Islet precursor cell (in vitro differentiated cells): Measurements from ENCODE around the gene RBBP4.
"Not testable (repeated sequence)": the region's sequence is repeated elsewhere in the genome, so short reads cannot be mapped to it uniquely, and the experiment has no call there.

Source experiments
- DNase-seq: peaks from one replicate; pipeline ENCODE4 v3.0.0-alpha.2; 2018

RBBP4 gene

DNA sequence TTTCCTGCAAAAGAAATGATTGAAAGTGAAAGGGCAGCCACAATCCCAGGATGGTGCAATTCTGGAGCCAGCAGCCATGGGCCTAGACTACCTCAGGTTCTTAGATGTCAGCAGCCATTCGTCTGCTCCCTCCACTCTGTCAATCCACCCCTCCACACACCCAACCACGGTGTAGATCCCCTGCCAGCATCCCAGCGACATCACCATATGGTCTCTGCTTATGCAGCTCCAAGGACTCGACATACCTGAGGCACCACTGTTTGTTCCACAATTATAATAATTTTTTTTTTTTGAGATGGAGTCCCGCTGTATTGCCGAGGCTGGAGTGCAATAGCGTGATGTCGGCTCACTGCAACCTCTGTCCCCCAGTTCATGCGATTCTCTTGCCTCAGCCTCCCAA is 45.0 kb downstream of the RBBP4 start:
- DNase-seq: no peak

DNA sequence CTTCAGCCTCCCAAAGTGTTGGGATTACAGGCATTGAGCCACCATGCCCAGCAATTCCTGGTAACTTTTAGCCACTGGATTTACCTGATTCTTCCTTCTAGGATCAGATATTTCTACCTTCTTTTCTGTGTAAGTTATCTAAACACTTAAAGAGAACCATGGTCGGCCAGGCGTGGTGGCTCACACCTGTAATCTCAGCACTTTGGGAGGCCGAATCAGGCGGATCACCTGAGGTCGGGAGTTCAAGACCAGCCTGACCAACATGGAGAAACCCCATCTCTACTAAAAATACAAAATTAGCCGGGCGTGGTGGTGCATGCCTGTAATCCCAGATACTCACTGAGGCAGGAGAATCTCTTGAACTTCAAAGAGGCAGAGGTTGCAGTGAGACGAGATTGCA is 46.0 kb downstream of the RBBP4 start:
- not testable (repeated sequence) for DNase-seq

DNA sequence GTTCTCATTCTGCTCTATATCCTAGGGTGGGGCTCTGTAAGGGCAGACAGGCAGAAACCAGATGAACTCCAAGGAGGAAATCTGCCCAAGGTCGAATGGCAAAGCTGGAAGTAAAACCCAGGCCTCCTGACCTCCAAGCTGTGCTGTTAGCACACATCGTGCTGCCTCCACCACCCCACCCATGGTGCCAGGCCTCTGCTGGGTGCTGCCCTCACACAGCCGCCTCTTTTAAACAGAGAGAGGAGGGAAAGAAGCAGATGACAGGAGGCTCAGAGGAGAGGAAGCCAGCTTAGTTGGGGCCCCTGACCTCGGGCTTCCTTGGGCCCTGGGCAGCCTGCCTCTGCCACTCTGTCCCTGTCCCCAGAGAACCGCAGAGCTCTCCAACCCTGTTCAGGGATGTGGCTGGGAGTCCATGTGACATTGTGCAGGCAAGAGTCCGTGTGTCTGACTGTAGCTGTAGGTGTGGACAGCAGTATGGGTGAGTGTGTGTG is 50.5 kb downstream of the RBBP4 start:
- DNase-seq: no peak

DNA sequence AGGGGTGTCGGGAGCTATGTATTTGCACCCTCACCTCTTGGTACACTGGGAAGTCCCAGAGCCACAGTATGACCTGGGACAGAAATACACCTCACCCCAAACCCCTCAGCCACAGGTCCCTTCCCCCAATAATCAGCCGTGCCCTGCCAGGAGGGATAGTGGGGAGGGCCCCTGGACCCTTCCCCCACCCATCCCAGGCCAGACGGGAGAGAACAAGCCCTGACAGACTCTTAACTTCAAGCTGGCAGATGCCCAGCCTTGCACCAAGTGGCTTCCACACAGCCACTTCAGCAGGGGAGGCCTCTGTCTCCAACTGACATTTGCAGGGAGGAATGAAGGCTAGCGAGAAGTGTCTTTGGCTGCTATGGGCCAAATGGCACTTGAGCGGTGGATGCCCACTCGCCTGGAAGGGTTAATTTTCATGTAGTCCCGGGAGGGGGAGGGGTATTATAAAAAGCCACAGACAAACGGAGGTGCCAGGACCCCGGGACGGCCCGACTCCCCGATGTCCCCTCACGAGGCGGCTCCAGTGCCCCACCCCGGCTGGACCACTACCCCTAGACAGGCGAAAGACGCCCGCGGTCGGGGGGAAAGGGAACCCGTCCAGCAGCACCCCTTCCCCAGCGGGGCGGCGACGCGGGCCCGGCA is 51.1 kb downstream of the RBBP4 start:
- DNase-seq: no peak

DNA sequence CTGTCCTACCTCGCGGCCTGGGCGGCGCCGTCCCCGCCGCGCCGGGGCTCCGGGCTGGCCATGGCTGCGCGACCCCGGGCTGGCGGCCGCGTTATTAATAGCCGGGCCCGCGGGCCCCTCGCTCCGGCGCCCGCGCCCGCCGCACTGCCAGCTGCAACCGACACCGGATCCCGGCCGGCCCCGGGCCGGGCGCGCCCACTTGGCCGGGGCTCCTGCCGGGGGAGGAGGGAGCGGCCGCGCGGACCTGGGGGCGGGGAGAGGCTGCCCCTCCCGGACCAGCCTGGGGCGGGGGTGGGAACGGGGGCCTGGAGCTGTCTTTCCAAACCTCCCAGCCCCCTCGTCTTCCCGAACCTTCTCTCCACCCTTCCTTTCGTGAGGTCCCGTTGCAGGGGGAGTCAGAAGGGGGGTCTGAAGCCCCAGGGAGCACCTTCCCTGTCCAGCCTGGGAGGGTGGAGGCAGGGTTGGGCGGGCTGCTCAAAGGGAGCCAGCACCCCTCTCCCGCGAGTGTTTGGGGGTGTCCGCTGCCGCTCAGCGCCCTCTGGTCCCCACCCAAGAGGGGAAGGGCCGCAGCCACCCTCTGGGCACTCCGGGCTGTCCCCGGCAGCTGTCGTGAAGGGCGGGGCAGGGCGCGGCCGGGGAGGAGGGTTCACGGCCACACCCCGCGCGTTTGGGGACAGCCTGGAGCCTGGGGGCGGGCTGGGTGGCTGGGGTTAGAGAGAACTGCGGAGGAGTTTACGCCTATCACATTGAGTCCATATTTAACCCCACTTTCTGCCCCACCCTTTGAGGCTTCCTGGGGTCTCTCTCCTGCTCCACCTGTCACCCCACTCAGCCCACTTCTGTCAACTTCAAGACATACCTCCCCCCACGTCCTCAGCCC is 51.8 kb downstream of the RBBP4 start, which contains the start of gene SYNC:
Gene SYNC (minus strand): TSS at position 172 of the 880 bp plus-strand sequence. CDS start 110 bp downstream, at position 62.
- DNase-seq: peak; percentile 65

DNA sequence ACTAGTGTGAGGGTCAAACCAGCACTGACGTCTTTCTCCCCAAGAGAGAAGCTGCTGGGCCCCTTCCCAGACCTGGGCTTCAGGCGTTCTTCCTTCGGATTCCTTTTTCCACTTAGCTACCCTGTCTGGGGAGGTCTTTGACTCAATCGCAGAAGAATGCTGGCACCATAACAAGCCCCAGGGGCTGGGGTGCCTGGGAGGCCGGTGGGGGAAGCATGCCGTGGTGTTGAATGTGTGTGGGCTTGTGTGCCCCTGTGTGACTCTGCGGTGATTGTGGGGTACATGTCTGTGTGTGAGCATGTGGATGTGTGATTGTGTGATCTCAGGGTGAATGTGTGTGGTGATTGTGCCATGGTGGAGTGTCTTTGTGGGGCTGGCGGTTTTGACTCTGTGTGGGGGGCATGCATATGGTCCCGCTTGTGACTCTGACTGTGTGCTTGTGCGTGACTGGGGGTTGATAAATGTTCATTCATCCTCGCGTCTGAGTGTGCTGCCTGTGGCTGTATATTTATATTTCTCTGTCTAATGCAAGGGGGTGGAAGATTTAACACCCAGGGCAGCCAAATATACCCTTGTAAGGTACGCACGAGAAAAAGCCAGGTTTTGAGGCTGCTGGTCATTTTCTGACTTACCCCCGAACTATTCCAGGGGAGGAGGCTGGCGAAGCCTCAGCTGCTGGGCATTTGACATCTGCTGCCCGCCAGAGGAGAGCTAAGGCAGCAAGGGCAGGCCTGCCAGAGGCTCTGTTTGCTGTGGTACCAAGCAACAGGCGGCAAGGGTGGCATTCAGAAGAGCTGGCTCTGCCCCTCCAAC is 52.7 kb downstream of the RBBP4 start:
- peak; percentile 89 for DNase-seq

DNA sequence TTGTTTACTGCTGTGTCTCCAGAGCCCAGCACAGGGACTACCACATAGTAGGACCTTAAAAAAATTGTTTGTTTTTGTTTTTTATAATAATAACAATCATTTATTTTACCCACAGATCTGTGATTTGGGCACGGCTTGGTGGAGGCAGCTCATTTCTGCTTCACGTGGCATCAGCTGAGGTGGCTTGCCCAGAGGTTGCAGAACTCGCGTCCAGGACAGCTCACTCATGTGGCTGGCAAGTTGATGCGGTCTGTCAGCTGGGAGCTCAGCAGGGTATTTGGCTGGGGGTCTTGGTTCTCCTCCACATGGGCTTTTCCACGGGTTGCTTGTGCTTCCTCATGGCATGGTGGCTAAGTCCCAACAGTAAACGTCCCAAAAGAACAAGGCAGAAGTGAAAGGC is 54.5 kb downstream of the RBBP4 start:
- DNase-seq: no peak

DNA sequence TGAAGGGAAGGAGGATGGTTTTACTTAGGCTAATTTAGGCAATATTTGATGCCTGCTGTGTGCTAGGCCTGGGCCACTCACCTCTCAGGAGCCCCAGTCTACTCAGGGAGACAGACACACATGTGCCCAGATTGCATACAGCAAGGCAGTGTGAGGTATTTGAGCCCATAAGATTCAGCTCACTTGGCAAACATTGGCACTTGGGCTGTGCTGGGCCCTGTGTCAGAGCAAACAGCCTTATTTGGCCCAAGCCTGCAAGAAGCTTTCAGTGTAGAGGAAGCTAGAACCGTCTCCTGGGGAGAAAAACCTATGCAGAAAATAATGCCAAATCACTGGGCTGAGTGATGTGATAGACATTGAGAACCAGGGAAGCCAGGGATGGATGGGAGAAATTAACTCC is 55.5 kb downstream of the RBBP4 start:
- no peak for DNase-seq

DNA sequence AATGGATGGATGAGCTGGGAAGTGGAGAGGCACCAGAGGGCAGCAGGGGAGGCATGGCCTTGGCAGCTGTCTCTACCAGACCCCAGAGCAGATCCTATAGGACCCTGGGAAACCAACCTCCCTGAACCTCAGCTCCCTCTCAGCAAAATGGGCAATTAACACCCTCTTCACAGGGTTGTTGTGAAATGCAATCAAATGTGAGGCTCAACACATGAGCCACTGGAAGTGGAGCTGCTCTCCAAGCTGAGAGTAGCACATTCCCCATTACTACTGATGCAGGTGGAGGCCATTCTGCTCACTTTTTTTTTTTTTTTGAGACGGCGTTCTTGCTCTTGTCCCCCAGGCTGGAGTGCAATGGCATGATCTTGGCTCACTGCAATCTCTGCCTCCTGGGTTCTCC is 58.1 kb downstream of the RBBP4 start:
- DNase-seq: no peak

DNA sequence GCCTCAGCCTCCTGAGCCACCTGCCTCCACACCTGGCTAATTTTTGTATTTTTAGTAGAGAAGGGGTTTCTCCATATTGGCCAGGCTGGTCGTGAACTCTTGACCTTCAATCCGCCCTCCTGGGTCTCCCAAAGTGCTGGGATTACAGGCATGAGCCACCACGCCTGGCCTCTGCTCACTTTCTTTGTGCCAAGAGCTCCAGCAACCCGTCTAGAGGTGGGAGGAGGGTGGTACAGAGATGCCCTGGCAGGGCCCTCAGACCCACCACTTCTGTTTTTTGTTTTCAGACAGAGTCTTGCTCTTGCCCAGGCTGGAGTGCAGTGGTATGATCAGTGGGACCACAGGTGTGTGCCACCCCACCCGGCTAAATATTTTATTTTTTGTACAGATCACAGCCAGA is 58.5 kb downstream of the RBBP4 start:
- DNase-seq: no peak

DNA sequence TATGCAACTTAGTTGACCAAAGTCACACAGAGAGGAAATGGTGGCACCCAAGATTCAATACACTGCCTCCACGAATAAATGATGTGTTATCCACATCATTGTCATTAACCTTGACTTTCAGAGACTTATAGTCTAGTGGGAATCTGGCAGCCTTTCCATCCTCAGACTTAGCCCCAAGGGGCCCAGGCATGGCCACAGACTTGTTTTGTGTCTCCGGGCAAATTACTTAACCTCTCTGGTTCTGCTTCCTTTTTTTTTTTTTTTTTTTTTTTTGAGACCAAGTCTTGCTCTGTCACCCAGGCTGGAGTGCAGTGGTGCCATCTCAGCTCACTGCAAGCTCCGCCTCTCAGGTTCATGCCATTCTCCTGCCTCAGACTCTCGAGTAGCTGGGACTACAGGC is 60.2 kb downstream of the RBBP4 start:
- DNase-seq: not testable (repeated sequence)

DNA sequence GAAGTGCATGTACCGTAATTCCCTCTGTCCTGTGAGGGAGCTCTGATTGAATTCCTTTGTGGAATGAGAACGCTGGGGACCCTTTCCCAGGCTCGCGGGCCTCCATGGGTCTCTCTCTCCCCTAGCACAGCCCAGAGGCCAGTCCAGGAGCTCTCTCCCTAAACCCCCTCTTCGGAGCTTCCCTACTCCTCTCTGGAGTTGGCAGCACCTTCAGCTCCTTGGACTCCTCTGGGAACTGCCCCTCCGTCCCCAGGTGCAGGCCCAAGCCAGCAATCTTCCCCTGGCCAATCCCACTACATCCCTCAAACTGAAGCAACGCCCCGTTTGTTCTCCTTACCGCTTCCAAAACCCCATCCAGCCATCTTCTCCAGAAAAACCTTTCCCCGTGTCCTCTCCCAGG is 62.1 kb downstream of the RBBP4 start:
- DNase-seq: no peak

DNA sequence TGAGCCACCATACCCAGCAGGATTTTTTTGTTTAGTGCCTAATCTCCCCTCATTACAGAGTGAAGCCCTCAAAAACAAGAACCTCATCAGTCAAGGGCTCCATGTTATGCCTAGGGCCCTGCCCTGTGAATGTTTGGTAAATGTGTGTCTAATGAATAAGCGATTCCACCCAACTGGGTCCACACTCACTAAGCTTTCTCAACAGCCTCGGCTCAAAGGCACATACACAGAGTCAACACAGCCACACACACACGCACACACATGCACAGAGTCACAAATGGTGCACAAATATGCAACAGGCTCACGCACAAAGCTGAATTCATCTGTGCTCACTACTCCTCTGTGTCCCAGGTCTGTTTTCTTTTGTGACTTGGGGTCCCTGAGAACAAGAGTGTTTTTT is 63.3 kb downstream of the RBBP4 start:
- DNase-seq: no peak

DNA sequence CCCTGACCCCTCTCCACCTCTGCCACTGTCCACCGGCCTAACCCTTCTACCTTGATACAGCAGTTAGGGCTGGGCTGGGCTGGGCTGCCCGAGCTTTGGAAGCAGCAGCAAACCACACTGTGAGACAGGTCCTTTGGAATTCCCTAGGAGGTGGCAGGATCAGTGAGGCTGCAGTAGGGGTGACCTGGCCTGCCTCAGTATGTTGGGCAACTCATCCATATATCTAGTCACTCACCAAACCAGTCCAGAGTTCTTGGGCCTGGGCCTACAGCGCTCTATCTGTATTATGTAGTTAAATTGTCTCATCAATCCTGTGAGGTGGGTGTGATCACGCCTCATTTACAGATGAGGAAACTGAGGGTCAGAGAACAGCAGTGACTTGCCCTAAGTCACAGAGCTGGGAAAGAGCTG is 64.9 kb downstream of the RBBP4 start:
- peak; percentile 71 for DNase-seq

DNA sequence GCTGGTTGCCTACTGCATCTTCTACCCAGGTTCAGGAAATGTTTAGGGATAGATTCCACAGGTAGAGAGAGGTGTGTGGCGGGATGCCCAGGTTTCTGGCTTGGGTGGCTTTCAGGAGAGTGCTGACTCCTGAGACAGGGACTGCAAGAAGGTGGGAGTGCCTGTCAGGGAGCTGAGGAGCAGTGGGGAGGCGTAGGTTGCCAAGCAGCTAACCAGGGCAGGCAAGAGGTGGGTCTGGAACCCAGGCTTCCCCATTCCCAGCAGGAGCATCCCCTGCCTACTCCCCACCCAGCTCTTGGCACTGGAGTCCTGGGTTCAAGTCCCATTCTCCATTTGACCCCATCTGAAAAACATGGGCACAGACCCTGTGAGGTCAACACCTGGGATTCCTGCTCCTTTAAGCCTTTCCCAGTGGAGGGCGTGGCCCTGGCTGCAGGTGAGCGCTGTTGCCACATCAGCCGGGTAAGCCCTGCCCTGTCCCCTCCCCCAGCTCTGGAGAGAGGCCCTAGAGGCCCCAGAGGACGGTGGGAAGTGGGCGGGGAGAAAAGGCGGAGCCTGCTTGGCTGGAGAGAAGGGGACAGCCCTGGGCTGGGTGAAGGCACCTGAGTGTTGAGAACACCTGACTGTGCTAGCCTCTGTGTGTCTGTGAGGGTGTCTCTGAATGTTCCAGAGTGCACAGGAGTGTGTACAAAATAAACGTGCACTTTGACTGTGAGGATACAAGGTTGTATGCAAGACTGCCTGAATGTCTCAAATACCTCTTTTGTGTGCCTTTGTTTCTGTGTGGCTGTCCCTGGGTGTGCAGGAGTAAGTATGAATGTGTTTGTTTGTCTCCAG is 65.5 kb downstream of the RBBP4 start:
- peak; percentile 98 for DNase-seq

DNA sequence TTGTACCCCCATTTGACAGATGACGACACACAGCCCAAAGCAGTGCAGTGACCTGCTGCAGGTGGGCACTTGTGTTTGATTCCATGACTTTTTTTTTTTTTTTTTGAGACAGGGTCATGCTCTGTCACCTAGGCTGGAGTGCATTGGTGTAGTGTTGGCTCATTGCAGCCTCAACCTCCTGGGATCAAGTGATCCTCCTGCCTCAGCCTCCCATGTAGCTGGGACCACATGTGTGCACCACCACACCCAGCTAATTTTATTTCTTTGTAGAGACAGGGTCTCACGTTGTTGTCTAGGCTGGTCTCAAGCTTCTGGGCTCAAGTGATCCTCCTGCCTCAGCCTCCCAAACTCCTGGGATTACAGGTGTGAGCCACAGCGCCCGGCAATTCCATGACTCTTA is 66.5 kb downstream of the RBBP4 start:
- no peak for DNase-seq

DNA sequence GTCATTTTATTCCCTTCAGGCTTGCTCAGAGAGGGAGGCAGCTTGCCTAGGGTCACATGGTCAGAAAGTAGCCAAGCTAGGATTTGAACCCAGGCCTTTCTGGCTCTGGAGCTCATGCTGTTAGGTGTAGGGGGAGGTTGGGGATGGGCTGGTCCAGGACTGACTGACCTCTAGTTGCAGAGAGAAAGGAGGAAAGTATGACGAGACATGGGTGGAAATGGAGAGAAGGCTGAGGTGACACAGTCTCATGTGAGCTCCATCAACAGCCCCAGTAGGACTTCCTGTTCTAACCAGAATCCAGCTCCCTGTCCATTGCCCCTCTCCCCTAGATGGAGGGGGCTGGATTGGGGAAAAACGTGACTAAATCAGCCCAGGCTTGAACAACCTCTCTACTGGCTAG is 67.0 kb downstream of the RBBP4 start:
- no peak for DNase-seq

DNA sequence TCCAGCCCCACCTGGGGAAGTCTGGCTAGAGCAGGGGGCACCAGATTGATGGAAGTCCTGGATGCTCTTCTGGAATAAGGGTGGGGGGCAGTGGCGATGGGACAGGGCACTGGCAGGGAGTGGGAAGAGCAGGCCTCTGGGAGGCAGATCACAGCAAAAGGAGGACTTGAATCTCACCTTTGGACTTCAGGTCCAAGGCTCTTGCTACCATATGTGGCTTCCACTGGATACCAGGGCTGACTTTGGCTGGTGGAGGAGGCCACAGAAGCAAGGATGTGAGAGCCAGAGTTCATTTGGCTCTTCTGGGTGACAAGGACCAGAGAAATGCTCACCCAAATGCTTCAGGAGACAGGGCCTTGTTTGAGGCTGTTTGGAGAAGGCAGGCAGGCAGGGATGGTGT is 67.5 kb downstream of the RBBP4 start:
- DNase-seq: no peak

DNA sequence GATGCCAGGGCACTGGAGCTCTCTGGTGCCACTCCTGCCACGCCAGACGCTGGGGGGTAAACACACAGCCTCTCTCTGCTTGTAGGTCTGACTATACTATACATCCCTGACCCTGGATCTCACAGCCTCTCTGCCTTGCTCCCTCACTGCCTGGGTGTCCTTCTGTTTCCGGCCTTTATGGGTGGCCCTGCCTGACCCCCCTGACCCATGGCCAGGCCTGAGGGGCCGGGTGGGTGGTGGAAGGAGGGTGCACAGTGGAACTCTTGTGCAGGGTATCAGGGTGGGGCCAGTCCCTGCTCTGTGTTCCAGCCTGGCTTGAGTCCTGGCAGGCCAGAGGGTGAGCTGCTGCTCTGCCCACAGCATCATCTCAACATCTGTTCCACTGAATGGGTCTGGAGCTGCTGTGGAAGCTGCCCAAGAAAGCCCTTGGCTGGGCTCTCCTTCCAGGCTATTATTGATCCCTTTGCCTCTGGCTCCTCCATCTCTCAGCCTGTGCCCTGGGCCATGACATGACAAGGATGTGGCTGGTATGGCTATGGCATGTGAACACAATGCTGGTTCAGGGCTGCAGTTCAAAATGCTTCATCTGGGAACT is 68.8 kb downstream of the RBBP4 start:
- no peak for DNase-seq

DNA sequence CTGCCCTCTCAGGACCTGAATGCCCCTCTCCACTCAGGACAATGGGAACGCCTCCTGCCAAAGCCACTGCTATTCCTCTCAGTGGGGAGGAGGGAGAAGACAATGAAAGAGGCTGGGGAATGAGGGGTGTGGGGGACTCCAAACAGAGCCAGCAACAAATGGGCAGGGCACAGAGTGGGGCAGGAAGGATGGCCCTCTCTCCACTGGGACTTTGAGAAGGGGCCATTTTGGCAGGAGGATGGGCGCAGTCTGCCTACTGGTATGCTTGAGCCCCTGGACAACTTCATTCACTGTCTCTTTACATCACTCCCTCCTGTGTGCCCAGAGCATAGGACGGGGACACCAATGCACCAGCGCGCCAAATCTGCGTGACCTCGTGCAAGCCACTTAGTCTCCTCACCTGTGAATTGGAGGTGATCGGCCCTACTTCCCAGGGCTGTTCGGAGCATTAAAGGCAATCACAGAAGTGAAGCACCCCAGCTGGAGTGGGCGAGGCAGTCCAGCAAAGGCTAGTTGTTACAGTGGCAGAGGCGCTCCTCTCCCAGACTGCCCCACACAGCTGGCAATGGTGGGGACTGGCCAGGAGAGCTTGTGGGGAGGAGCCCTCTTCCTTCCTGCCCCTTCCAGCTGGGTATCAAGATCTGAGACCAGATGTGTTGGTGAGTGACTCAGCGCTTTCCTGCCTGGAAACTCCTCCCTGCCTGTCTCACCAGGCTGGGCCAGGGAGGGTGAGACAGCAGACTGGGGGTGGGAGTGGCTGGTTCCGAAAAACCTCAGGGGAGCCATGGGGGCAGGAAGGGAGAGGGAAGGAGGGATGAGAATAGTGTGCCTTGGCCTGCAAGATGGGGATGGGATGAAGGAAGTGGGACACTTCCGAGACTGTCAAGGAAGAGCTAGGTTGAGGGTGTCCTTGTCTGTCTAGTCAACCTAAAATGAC is 73.9 kb downstream of the RBBP4 start:
- peak; percentile 94 for DNase-seq

DNA sequence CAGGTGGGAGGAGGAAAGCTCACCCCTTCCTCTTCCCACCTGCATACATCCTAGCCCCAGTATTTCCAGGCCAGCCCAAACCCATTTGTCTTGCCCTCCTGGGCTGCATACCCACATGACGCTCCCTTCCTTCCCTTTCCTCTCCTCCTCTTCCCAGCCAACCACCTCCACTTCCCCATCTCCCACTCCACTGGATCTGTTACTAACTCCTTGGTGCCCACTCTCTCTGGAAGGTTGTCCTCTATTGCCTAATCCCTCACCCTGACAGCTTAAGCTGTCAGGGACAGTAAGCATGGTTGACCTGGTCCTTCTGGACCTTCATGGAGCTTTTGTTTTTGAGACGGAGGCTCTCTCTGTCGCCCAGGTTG is 74.6 kb downstream of the RBBP4 start:
- DNase-seq: no peak
